ENCODE results near the gene RPL27A.

GRCh38 chr11:8685306-8685705, 2.7 kb downstream of the RPL27A start:
- peak; percentile 14 to 56; a peak in 2 of 3 replicates for TF ChIP-seq POLR2A (IDR thresholded peaks at IDR 0.05; ENCODE audit: control extremely low read depth in 1 of 2, low read depth in 2 of 2, low read length in 2 of 2)
- TF ChIP-seq PHF8 (conservative IDR thresholded peaks at IDR 0.05; ENCODE audit: low read depth, low read length), result no peak
- TF ChIP-seq MAFK (IDR thresholded peaks at IDR 0.05; ENCODE audit: low read depth, low read length), result no peak
- no peak for TF ChIP-seq RXRA (IDR thresholded peaks at IDR 0.05; ENCODE audit: insufficient read depth, low read depth, low read length)
- TF ChIP-seq CTCF (IDR thresholded peaks at IDR 0.05; ENCODE audit: control extremely low read depth in 1 of 3, insufficient read depth in 1 of 3, low read depth in 1 of 3, low read length in 3 of 3), result no peak
- TF ChIP-seq RFX5 (IDR thresholded peaks at IDR 0.05; ENCODE audit: borderline replicate concordance, low read depth, low read length), result no peak
- no peak for TF ChIP-seq EP300 (IDR thresholded peaks at IDR 0.05; ENCODE audit: borderline replicate concordance in 1 of 2, low read depth in 2 of 2, low read length in 2 of 2)
- TF ChIP-seq CHD2 (IDR thresholded peaks at IDR 0.05; ENCODE audit: low read length), result no peak
- no peak for TF ChIP-seq CEBPB (IDR thresholded peaks at IDR 0.05; ENCODE audit: low read depth, low read length)
- TF ChIP-seq RAD21 (IDR thresholded peaks at IDR 0.05 in 1 of 2, conservative IDR thresholded peaks at IDR 0.05 in 1 of 2; ENCODE audit: low read depth in 2 of 2, low read length in 2 of 2), result no peak

Measured in H1 (cell line).